Astrocyte of the cerebellum (primary cell): Measurements from ENCODE around the gene CCDC146.
A peak's percentile ranks its signal among the peaks of the same experiment; 100 is the strongest.
"Not testable (repeated sequence)": the region's sequence is repeated elsewhere in the genome, so short reads cannot be mapped to it uniquely, and the experiment has no call there.

ENCODE experiments used
- DNase-seq: peaks from one replicate; pipeline ENCODE4 v3.0.0-alpha.2; 2011; ENCODE audit warnings: low read depth
- H3K4me3 ChIP-seq: 2 replicates; pipeline ENCODE4 v1.5.1; 2011; ENCODE audit warnings: mild to moderate bottlenecking, low read depth, low read length, moderate library complexity
- CTCF ChIP-seq: IDR thresholded peaks from 2 replicates; pipeline ENCODE4 v1.5.1; 2012; ENCODE audit warnings: low read length, low read depth, moderate library complexity, mild to moderate bottlenecking; ENCODE audit errors: missing control alignments
- in situ Hi-C: cut with HindIII; loops from 2 replicates; pipeline ENCODE4 v1.10.0; 2017; ENCODE audit warnings: low sequenced_read_pairs

CCDC146 gene

GRCh38 chr7:77331938-77332695 lies 209.7 kb downstream of the CCDC146 start:
- peak; percentile 82 for DNase-seq
- H3K4me3 ChIP-seq: no peak overlapping the region
- TF ChIP-seq CTCF: peak; percentile 61
- in situ Hi-C loops: loop anchor here (5.0 kb wide), 1 partner anchor 80 kb away; no protein-coding TSS in a partner anchor

- DNase-seq, H3K4me3 ChIP-seq: not testable (repeated sequence)
- in situ Hi-C loops: loop anchor here (5.0 kb wide), 1 partner anchor 82 kb away; no protein-coding TSS in a partner anchor
Measured at GRCh38 chr7:77334039-77334438, 211.6 kb downstream of the CCDC146 start.

GRCh38 chr7:77335581-77335980 lies 213.2 kb downstream of the CCDC146 start:
- in situ Hi-C loops: no loop called here
- H3K4me3 ChIP-seq: no peak overlapping the region
- TF ChIP-seq CTCF: no peak
- no peak for DNase-seq

- H3K4me3 ChIP-seq: no peak overlapping the region
- in situ Hi-C loops: no loop called here
- no peak for TF ChIP-seq CTCF
- no peak for DNase-seq
Measured at GRCh38 chr7:77337456-77337990, 215.1 kb downstream of the CCDC146 start.

GRCh38 chr7:77338260-77338659 lies 215.8 kb downstream of the CCDC146 start:
- in situ Hi-C loops: no loop called here
- no peak for DNase-seq
- no peak for TF ChIP-seq CTCF
- H3K4me3 ChIP-seq: no peak overlapping the region

- DNase-seq: no peak
- TF ChIP-seq CTCF: no peak
- in situ Hi-C loops: no loop called here
- H3K4me3 ChIP-seq: no peak overlapping the region
Measured at GRCh38 chr7:77338883-77339629, 216.6 kb downstream of the CCDC146 start.

- DNase-seq: no peak
- in situ Hi-C loops: no loop called here
- TF ChIP-seq CTCF: no peak
- H3K4me3 ChIP-seq: no peak overlapping the region
Measured at GRCh38 chr7:77339726-77340125, 217.3 kb downstream of the CCDC146 start.
